Measurements from ENCODE around the gene CCDC80.
A peak's percentile ranks its signal among the peaks of the same experiment; 100 is the strongest.

GRCh38 chr3:112582244-112582874 lies 58.6 kb downstream of the CCDC80 start:
- TF ChIP-seq CTCF (IDR thresholded peaks at IDR 0.05; ENCODE audit: poor library complexity): peak; percentile 79
- TF ChIP-seq EZH2 (IDR thresholded peaks at IDR 0.05; ENCODE audit: borderline replicate concordance): no peak
- no peak for TF ChIP-seq EZH2phosphoT487 (IDR thresholded peaks at IDR 0.05; ENCODE audit: low read depth, severe bottlenecking, unreplicated experiment)

Measured in hepatocyte (in vitro differentiated cells).